Activated CD4-positive, alpha-beta T cell treated with anti-CD3 and anti-CD28 coated beads for 24 hours (primary cell): ENCODE data around the gene MAPK1.
"Not testable (repeated sequence)": the region's sequence is repeated elsewhere in the genome, so short reads cannot be mapped to it uniquely, and the experiment has no call there.

Experiments
- DNase-seq, 2 donors: peaks; one replicate each; pipeline ENCODE4 v3.0.0-alpha.2; 2020; ENCODE audit warnings: low read depth in 2 of 2

Gene MAPK1

DNA sequence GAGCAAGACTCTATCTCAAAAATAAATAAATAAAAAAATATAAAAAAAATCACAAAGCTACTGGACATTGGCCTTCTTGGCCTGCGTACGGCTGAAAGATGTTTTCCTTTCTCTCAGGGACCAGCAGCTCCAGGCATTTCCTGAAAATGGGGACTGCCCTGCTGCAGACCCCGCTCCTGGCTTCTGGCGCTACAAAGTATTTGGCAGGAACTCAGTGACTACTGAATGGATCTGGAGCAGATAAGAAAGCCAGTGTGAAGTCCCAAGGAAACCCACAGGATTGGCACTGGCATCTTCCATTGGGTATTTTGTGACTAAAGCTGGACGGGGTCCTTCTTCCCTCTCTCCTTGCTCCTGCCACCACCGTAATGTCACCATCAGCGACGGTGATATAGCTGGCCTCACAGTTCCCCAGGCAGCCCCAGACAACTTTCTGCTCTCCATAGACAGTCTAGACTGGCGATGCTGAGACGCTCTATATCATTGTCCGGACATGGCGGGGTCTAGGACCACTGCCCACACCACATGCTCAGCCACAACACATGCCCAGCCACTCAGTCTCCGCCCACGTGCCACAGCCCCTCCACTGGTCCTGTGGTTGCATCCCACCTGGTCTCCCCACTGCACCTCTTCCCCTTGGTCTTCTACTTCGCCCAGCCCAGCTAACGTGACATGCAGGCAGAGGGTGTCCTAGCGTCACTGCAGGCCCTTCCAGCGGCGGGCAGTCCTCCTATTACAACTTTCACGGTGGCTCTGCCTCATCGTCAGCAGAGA, 109.2 kb downstream of the MAPK1 start:
- DNase-seq = no peak

DNA sequence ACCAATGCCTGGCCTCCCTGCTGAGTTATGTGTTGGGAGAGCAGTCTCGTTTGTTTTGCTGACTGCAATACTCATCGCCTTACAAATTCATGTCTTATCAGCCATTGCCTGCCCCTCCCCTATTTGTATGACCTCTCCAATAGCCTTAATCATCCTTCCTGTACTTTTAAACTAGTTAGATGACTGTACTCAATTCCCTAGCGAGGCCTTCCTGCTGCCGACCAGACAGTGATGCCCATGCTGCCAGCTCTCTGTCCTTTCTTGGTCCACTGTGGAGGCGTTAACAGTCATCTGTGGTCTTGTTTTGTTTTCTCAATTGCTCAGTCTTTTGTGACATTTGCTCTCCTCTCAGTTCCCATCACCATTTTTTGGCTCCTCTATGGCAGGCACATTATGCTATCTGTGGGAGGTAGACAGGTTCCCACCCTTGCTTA, 111.6 kb downstream of the MAPK1 start:
- no peak for DNase-seq

DNA sequence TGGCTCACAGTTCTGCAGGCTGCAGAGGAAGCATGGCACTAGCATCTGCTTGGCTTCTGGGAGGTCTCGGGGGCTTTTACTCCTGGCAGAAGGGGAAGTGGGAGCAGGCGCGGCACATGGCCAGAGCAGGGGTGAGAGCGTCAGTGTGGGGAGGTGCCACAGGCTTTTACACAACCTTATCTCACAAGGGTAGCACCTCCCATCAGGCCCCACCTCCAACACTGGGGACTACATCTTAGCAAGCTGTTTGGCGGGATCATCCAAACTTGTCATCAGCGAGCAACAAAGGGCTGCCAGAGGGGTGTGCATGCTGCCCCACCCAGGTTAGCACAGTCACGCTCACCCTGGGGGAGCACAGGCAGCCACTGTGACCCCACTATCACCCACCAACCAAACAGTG, 112.9 kb downstream of the MAPK1 start:
- no peak for DNase-seq

DNA sequence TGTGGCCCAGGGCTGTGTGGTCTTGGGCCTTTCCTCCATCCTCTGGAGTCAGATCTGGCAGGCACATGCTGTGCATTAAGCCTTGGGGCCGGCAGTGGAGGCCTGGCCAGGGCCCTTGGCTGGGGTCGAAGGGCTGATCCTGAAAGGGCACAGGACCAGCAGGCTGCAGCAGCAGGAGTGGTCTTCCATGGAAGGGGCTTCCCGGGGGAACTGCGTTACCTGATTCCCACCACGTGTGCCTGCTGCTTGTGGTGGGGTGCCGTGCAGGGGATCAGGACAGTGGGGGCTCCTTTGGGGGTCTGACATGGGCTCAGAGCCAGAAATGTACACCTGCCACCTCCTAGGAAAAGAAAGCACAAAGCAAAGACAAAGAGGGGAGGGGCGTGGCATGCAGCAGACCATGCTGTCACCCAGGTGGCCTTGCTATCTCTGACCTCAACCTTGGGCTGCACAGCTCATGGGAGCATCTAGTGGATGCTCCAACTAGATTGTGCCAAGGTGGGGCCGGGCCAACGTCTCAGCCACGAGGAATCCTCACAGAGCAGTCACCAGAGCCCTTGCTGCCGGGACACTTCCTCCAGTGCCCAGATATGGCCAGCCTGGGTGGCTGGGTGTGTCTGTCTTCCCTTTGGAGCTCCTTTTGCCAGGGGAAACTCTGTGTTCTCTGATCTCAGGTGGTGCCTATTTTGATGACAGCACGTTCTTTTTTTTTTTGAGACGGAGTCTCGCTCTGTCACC, 113.9 kb downstream of the MAPK1 start:
- no peak for DNase-seq

DNA sequence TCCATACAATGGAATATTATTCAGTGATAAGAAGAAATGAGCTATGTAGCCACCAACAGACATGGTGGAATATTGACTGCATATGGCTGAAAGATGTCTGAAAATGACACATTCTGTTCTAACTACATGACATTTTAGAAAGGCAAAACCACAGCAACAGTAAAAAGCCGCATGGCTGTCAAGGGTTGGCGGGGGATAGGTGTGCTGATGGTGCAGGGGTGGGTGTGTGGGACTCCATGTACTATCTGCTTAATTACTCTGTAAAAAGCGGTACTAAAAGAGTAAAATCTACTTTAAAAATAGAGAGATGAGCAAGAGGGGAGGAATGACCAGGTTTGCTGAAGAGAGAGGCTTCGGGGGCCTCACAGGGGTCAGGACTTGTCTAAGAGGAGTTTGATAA, 115.2 kb downstream of the MAPK1 start:
- DNase-seq = no peak

DNA sequence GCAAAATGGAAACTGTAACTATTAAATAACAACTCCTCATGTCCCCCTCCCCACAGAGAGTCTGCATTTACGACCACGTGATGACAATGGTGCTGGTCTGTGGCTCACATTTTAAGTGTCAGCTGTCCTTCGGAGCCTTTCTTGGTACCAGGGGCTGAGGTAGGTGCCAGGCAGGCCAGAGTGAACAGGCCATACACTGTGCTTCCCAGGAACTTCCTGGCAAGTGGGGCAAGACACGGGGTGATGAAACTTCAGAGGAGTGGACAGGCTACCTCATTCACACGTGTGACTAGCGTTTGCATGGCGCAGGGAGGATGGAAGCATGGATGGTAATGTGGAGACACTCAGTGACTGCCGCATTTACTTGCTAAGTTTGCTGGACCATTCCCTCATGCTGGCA, 121.5 kb downstream of the MAPK1 start:
- no peak for DNase-seq

DNA sequence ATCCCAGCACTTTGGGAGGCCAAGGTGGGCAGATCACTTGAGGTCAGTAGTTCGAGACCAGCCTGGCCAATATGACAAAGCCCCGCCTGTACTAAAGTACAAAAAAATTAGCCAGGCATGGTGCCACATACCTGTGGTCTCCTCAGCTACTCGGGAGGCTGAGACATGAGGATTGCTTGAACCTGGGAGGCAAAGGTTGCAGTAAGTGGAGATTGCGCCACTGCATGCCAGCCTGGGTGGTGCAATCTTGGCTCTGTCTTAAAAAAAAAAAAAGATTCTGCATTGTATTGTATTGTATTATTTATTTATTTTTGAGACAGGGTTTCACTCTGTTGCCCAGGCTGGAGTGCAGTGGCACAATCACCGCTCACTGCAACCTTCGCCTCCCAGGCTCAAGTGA, 122.5 kb downstream of the MAPK1 start:
- not testable (repeated sequence) for DNase-seq

DNA sequence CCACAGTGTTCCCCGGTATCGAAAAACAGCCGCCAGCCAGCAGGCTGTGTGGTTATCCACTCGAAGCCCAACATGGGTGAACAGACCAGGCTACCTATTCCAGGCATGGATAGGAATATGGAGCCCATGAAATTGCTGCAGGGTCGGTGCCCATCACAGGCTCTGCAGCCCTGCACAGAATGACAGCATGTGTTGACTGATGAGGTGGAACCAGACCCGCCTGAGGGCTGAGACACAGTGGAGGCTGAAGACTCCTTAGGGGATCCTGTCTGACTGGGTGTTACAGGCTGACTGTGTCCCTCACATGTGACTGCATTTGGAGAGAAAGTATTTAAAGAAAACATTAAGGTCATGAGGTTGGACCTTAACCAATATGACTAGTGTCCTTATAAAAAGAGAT, 125.7 kb downstream of the MAPK1 start:
- no peak for DNase-seq

DNA sequence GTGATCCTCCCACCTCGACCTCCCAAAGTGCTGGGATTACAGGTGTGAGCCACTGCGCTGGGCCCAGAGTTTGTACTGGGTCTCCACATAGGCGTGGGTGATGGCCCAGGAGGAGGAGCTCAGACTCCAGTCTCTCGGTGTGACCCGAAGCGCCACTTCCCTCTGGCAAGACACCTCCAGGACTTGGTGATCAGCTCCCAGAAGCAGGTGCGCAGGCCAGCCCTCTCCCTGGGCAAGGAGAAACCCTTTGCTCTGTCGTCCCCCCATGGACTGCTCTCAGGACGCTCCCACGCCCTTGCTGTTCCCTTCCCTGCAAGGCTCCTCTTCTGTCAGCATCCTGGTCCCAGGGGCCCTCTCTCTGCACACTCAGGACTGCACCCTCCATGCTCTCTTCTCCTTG, 126.4 kb downstream of the MAPK1 start:
- no peak for DNase-seq

DNA sequence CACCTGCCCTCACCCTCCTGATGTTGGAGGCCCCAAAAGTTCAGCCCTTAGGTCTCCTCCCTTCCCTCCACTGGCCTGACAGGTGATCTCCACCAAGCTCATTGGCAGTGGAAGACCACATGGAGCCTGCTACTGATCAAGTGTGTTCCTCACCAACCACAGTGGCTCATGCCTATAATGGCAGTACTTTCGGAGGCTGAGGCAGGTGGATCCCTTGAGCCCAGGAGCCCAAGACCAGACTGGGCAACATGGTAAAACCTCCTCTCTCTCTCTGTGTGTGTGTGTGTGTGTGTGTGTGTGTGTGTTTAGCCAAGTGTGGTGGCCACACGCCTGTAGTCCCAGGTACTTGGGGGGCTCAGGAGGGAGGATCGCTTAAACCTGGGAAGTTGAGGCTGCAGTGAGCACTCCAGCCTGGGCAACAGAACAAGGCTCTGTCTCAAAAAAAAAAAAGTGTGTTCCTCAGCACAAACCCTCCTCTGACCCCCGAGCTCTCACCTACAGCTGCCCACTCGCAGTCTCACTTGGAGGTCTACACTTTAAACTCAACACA, 127.5 kb downstream of the MAPK1 start:
- no peak for DNase-seq

DNA sequence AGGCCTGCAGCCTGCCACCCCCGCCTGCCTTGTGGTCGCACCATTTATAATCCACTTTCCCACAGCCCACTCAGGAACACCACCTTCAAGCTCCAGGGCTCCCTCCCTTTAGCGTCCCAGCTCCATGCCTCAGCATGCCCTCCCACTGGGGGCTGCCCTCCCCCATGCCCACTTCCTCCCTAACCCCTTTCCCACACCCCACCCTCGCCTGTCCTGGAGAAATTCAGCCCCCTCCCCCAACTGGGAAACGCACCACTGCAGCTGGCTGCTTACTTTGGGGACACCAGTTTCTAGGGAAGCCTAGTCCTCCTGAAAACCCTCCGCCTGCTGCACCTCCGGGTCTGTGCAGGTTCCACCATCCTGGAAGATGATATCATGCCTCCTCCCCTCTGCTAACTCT, 128.5 kb downstream of the MAPK1 start:
- no peak for DNase-seq

DNA sequence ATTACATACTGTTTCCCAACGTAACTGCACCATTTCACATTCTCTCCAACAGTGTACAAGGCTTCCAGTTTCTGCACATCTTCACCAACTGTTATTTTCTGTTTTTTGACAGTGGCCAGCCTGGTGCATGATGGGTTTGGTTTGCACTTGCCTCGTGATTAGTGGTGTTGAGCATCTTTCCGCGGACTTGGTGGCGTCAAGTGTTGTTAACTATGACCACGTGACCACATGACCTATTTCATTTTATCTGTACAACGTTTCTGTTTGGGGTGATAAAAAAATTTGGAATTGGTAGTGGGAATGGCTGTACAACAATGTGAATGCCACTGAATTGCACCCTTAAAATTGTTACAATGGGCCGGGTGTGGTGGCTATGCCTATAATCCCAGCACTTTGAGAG, 129.4 kb downstream of the MAPK1 start:
- no peak for DNase-seq

DNA sequence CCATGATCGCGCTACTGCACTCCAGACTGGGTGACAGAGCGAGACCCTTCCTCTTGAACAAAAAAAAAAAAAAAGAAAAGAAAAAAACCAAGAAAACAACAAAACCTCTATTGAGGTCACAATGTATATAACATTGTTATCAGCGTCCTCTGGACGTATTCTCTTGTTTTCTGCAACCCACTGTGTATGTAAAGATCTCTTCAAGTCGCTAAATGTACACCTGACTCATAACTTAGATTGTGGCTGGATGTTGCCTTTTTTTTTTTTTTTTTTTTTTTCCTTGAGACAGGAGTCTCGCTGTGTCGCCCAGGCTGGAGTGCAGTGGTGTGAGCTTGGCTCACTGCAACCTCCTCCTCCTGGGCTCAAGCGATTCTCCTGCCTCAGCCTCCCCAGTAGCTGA, 130.5 kb downstream of the MAPK1 start:
- DNase-seq = no peak

DNA sequence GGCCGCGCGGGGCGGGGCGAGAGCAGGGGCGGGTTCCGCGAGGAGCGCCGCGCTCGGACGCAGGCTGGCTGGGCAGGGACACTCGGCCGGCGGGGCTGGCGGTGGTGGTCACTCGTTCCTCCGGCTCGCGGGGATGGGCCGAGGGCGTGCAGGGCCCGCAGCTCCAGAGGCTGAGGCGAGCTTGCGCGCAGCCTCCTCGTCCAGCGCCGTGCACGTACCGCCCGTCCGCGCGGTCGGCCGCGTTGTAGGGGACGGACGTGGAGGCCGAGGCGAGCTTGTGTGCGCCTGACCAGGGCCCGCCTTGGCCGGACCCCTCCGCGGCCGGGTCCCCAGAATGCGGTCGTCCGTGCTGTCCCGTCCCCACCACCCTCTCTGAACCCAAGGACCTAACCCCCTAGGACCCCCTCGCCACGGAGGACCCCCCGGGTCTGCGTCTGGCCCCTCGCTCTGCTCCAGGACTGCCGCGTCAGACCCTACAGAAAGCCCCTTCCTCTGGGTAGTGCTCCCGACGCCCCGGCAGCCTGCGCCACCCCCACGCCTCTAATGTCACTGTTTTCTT, 131.3 kb downstream of the MAPK1 start:
- no peak for DNase-seq

DNA sequence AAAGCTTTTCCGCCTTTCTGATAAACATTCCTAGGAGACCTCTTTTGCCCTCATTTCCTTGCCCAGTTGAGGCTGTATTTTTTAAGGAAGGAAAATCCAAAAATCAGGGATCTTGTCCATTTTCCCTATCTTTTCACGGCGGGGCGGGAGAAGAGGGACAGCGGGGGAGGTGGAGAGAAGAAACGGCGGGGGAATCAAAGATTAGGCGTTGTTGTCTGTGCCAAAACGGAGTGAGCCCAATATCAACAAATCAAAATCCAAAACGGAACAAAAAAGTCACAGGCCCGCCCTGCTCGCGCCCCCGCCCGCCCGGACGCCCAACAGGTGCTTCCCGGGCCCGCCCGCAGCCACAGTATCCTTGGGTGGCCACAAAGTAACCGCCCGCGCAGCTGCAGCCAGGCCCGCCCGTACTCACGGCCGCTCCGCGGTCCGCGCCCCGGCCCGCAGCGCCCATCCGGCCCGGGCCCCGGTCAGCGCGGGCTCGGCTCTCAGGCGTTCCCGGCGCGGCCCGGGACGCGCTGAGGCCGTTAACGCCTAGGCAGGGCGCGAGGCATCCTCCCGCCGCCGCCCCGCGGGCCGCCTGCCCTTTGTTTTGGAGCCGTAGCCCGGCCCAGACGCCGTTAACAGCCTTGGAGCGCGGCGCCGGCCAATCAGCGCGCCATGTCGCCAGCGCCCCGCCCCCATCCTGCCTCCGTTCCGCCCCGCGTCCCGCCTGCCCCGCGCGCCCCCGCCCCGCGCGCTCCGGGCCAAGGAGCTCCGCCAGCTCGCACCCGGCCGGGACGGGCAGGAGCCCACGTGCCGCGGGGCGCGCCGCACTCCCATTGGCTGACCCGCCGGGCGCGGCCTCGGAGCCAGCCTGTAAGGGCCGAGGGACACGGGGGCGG, 132.0 kb downstream of the MAPK1 start, which contains the start of gene YPEL1:
Gene YPEL1, minus strand, starts transcription at position 595 of the 884 bp plus-strand sequence. CDS start 25,050 bp downstream, outside the sequence.
- peak; percentile 88 to 89 for DNase-seq

DNA sequence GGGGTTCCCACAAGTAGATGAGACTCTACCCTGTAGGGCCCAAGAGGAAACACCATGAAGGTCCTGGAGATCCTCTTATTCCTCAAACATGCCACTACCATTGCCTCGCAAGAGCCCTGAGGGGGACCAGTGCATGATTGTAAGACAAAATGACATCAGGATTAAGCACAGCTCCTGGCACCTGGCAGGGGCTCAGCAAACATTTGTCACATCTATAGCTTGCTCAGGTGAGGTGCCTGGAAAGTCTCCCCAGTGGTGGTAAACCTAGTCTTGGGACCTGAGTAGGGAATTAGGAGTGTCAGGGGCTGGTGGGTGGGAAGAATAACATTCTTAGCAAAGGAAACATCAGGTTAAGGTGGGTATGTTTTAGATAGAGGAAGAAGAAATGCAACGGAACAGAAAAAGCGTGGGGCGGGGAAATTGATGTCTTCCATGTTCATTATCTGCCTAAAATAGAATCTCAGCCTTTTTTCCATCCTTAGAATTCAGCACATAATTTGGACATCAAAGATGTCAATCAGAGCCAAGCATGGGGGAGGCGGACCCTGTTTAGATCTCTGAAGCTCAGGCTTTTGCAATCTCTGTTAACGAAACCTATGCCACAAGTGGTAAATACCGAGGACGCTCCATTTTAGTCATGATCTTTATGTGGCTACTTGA, 132.8 kb downstream of the MAPK1 start:
- no peak for DNase-seq

DNA sequence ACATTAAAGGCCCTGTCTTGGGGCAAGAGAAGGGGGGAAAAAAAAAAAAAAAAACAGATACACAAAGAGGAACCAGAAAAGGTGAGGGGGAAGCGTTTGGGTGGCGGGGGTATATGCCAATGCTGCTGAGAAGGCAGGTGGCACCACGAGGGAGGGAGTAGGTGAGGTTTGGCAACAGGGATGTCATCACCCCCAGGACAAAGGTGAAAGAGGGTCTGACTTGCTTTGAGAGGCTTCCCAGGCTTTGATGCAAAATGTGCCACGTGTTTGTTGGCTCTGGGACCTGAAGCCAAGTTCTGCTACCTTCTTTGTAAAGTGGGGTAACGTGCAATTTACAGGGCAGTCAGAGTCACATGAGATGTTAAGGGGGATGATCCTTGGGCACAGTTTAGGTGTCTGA, 135.9 kb downstream of the MAPK1 start:
- DNase-seq = no peak

DNA sequence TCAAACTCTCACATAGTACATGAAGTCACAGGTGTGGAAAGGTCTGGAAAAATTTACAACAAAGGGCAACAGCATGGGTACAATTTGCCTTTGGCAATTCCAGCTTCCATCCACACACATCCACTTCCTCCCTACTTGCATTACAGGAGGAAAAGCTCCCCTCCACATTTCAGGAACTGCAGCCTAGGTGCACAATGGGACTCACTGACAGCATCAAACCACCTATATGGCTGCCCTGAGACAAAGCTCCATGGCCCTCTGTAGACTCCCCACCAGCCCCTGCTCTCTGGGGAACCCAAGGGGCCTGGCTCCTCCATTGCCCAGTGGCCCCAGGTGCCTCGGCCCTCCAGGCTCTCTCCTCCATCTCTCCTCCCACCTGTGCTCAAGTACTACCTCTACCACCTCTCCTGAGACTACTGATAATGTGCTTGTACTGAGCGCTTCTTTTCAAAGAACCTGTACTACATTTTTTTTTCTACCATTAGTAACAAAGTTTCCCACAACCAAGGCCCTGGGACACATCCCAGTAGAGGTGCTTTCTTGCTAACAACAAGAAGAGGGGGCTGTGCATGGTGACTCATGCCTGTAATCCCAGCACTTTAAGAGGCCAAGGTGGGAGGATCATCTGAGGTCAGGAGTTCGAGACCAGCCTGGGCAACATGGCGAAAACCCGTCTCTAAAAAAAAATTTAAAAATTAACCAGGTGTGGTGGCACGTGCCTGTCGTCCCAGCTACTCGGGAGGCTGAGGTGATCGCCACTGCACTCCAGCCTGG, 136.7 kb downstream of the MAPK1 start:
- DNase-seq = no peak

DNA sequence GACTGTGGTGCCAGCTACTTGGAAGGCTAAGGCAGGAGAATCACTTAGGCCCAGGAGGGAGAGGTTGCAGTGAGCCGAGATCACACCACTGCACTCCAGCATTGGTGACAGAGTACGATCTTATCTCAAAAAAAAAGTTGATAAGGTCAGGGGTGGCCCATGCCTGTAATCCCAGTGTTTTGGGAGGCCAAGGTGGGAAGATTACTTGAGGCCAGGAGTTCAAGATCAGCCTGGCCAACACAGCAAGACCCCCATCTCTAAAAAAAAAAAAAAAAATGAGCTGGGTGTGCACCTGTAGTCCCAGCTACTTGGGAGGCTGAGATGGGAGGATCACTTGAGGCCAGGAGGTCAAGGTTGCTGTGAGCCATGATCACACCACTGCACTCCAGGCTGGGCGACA, 138.3 kb downstream of the MAPK1 start:
- DNase-seq = not testable (repeated sequence)

DNA sequence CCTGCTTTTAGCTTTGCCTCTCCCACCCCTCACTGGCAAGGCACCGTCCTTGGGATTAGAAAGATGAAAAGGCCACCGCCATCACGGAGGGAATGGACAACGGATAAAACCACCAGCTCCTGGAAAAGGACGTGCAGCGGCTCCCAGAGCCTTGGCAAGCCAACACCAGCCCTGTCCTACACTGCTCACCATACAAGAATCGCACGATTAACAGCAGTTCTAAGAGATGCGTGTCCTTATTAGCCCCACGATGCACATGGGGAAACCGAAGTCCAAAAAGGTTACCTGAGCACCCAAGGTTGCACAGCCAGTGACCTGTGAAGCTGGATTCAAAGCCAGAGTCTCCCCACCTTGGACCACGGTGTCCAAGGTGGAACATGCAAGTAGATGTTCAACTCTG, 139.2 kb downstream of the MAPK1 start:
- no peak for DNase-seq
